MM.1S (cell line): ENCODE measurements around the gene TMEM260.

Experiments used
- CTCF ChIP-seq: fragments of 300-600 bp; sonication (generic); IDR thresholded peaks from 2 replicates; pipeline ENCODE4 v1.5.1; 2016; ENCODE audit warnings: antibody characterized with exemption, low read length, mixed read lengths
- EZH2 ChIP-seq: fragments of 300-600 bp; sonication (generic); optimal IDR thresholded peaks from 2 replicates; pipeline ENCODE3; 2017; ENCODE audit warnings: low read depth, mild to moderate bottlenecking, antibody characterized with exemption, low read length, mixed read lengths

- TF ChIP-seq CTCF (no peak), EZH2 (no peak)
These were observed 44.9 kb upstream of the TMEM260 start for GRCh38 chr14:56534656-56535055.
